Activated CD4-positive, alpha-beta T cell treated with anti-CD3 and anti-CD28 coated beads, Interleukin-2, amount 50 U/mL, for 1 hour (primary cell): ENCODE results near the gene CECR2.

Source experiments
- DNase-seq: peaks from one replicate; pipeline ENCODE4 v3.0.0-alpha.2; 2020

Gene CECR2

GRCh38 chr22:17368554-17369438, 464 bp upstream of the CECR2 start:
- DNase-seq: no peak

GRCh38 chr22:17370026-17370765, 936 bp downstream of the CECR2 start:
- no peak for DNase-seq

DNA sequence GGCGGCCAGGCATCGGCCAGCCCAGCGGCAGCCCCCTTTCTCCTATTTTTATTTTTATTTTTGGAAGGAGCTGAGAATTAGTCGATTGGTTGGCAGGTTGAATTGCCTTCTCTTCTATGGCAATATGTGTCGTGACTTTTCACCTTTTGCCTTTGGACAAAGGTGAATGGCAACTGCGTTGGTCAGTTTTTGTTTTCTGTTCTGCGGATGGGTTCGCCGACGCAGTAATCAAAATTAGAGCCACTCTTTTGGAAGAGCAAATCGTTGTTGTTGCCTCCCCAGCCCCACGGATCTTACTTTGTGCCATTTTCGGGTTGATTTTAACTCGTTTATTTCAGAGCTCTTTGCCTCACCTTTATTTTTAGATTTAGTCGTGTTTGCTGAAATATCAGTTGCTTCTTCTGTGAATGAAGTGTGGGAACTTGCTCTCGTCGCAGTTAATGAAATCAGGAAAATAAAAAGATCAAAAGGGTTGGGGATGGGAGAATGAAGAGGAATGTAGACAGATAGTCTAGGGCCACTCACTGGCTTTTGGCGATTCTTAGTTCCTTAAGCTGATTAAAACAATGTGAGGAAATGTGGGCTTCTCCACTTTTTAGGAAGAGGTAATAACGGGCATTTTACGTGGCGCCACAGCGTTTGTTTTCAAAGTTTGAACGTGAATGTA, 1.6 kb downstream of the CECR2 start:
- DNase-seq: no peak

DNA sequence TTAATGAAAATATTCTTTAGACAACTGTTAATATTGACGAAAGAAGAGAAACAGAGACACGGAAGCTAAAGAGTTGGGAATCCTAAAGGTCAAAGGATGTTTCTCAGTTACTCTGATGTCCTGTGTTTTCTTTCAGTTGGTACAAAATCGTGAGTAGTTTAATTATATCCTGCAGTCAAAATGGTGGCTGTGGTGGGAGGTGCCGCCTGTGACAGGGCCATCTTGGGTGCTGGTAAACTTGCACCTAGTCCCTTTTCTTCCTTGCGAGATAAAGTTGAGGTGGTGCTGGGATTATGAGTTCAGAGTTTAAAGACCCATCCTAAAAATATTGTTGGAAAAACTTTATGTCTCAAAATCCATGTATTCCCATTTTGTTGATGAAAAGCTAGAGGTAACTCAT, 2.2 kb downstream of the CECR2 start:
- DNase-seq: no peak

GRCh38 chr22:17373855-17374254, 4.6 kb downstream of the CECR2 start:
- no peak for DNase-seq

DNA sequence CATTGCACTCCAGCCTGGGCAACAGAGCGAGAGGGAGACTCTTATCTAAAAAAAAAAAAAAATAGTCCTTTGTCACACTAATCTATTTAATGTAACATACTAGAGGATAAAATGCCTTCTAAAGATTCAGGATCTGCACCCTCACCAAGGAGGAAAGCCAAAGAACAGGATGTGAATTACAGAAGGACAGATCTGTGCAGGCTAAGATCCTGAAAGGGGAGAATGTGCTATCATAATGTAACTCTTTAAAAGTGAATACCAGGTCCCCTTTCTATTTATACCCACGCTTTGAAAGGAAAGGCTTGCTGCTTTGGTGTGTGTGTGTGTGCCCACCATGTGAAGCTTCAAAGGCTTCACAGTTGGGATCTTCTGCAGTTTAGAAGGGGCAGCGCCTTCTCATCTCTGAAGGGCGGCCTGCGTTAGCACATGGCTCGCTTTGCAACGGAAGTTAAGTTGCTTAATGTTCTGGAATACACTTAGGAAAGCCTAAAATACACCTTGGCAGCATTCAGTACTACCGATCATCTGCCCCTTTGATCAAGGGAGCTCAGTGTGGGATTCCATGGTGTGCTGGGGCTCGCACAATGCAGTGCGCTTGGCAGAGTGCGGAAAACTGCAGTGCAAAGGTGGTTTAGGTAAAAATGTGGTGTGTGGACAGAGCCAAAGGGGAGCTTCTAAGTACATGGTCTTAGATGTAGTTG, 6.8 kb downstream of the CECR2 start:
- DNase-seq: no peak

DNA sequence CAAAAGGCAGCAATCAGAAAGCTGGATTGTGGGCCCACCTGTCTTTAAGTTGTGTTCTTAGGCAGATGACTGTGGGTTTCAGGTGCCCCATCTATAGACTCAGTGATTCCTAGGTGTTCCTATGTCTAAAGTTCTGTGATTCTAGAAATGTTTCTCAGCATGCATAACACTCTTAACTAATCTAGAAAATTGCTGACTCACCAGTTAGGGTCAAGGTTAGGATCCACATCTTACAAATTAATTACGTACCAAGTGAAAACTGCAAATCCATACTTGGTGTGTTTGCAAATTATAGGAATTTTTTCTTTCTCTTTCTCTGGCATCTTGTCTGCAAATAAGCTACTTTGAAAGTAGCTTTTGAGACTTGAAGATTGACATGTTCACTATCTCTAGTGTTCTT, 7.7 kb downstream of the CECR2 start:
- DNase-seq: no peak

GRCh38 chr22:17379944-17380343, 10.7 kb downstream of the CECR2 start:
- DNase-seq: no peak

DNA sequence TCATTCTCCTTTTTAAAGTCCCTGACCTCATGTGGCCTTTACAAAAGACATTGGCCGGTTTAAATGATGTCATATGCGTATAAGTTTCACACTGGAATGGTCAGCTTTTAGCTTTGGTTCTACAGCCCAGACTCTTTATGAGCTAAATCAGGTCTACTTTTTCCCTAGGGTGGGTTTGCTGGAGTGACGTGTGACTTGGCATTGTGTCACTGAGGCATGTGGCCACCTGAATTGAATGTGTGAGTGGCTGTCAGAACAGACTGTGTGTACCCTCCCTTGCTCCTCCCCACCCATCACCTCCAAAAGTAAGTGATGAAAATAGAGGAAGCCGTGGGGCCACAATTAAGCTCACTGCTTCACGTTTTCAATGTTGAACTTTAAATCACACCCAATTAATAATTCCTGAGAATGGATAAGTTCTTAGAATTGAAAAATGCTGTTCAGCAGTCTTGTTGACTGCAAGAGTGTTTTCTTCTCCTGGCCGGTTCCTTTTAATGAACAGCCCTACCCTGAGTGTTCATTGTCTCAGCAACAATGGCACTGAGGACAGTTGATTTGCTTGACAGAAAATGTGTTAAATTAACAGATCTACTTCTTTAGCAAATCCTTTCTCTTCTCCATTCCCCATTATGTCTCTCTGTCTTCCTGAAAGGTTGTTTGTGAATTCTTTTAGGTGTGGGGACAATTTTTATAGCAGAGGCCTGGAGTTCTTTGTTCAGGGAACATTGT, 11.3 kb downstream of the CECR2 start:
- no peak for DNase-seq

DNA sequence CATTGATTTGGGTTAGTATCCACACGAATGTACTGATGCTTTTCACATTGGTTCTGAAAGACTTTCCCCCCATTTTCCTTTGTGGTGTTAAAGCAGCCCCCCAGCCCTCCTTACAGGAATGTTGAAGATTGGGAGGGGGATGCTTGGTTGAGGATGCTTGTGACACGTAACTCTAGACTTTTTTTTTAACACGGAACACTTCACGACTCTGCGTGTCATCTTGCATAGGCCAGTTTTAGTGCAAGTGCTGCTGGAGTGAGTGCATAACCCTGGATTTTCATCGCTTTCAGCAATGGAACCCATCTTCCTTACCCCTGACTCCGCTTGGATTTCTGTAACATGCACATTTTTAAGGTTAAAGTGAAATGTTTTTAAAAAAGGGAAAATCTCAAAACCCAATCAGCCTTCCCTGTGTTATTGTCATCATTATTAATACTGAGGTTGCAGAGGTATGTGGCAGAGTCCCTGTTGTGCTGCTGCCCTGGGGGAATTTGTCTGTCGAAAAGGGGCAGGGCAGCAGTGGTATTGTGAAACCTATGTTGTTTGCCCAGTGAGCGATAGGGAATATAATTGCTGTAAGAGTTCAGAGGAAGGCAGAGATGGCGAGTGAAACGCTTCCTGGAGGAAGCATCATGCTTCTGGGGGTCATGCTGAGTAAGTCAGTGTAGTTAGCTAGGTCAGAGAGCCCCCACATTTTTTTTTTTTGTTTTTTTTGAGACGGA, 12.1 kb downstream of the CECR2 start:
- DNase-seq: no peak

DNA sequence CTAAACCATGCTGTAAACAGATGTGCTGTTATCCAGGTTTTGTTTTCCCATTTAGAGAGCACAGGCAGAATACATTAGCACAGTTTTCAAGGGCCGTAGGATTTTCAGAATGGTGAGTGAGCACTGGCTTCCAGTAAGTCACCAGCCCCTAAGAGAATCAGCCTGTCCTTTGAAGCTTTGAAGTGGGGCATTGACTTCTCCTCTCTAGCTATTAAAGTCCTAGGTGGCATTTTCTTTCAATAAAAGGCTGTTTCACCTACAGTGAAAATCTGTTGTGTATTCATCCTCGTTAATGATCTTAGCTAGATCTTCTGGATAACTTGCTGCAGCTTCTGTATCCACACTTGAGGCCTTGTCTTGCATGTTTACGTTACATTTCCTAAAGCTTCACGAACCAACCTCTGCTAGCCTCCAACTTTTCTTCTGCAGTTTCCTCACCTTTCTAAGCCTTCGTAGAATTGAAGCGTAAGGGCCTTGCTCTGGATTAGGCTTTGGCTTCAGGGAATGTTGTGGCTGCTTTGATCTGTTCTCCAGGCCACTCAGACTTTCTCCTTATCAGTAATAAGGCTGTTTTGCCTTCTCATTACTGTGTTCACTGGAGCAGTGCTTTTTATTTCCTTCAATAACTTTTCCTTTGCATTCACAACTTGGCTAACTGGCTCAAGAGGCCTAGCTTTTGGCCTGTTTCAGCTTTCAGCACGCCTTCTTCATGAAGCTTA, 15.5 kb downstream of the CECR2 start:
- DNase-seq: no peak

DNA sequence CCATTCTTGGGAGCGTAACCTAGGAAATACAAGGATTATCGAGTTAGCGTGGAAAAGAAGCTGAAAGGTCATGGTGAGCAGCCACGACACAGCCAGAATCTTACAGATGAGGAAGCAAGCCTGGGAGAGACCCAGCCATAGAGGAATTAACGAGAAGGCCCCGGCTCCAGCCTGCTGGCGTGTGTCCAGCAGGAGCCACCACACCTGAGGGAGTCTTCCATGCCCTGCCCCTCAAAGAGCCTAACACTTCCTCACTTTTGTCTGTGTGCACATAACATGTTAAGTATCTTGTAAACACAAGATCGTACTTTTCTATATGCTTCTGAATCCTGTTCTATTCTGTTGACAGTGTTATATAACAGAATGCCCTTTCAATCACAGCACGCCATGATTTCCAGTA, 18.1 kb downstream of the CECR2 start:
- DNase-seq: no peak

DNA sequence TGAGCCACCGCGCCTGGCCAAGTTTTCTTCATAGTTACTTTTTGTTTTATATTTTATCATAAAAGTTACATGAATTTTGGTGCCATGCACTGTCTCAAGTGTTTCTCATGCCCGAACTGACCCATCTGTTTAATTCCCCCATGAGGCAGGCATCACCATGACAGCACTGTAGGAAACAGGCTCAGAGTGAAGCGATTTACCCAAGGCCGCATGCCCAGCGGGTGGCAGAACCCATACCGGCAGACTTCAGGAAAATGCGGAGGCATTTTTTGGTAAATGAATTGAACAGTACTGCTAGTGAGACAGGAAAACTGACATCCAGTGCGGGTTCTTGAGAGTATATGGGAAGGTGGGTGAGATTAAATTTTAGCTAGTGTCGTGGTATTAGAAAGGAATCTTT, 19.0 kb downstream of the CECR2 start:
- no peak for DNase-seq

DNA sequence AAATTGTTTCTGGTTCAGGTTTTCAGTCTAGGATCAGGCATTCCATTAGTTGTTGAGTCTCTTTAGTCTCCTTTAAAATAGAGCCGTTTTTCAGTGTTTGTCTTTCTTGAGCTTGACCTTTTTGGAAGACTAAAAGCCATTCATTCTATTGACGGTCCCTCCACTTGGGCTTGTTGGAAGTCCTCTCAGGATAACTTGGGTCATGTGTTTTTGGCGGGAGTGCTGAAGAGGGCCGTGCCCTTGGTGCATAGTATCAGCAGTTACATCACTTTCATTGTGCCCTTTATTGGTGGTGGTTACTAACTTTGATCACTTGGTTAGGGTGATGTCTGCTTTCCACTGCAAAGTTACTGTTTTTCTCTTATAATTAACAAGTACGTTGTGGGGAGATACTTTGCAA, 20.8 kb downstream of the CECR2 start:
- no peak for DNase-seq

DNA sequence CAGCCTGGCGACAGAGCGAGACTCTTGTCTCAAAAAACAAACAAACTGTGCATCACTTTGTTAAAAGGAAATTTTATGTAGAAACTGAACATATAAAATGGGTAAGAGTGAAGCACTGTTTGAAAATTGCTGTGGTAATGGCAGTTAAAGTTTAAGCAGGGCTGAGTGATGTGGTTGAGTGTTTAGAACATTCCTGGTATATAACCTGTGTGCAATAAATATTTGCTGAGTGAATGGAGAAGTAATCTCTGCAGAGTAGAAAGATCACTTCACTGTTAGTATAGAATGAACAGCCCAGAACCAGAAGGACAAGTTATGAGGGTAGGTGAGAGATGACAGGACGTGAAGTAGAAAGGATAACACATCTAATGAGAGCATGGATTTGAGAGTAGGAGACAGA, 27.3 kb downstream of the CECR2 start:
- no peak for DNase-seq

- no peak for DNase-seq
Observed at GRCh38 chr22:17397756-17398547, 28.7 kb downstream of the CECR2 start.

GRCh38 chr22:17400305-17400704, 31.0 kb downstream of the CECR2 start:
- DNase-seq: no peak

DNA sequence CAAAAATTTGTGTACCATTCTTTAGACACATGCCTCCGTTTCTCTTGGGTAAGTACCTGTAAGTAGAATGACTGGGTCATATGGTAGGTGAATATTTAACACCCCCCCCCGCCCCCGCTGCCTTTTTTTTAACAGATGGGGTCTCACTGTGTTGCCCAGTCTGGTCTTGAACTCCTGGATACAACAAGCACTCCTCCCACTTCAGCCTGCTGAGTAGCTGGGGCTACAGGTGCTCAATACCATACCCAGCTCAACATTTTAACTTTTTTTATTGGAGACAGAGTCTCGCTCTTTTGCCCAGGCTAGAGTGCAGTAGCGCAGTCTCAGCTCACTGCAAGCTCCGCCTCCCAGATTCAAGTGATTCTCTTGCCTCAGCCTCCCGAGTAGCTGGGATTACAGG, 32.5 kb downstream of the CECR2 start:
- DNase-seq: no peak

GRCh38 chr22:17402293-17402692, 33.0 kb downstream of the CECR2 start:
- DNase-seq: no peak

GRCh38 chr22:17403906-17404305, 34.6 kb downstream of the CECR2 start:
- DNase-seq: no peak
